WTC11 (cell line): ENCODE measurements around the gene DESI1.

Experiments
- TEAD4 ChIP-seq: sonication (generic); formaldehyde crosslinking; IDR thresholded peaks from 2 replicates; pipeline ENCODE4 v1.8.0; 2022; ENCODE audit warnings: mild to moderate bottlenecking, missing genetic modification reagents
- TF ChIP-seq, protein P1 (sequence below): fragments of 200-600 bp; IDR thresholded peaks from 2 replicates; pipeline ENCODE4 v1.8.0; 2022; ENCODE audit warnings: antibody characterized with exemption
- TF ChIP-seq, protein P2 (sequence below): fragments of 250-450 bp; sonication (Bioruptor Pico); IDR thresholded peaks from 2 replicates; pipeline ENCODE4 v1.9.0; 2021; ENCODE audit warnings: moderate library complexity, mild to moderate bottlenecking, inconsistent platforms, borderline replicate concordance

DNA sequence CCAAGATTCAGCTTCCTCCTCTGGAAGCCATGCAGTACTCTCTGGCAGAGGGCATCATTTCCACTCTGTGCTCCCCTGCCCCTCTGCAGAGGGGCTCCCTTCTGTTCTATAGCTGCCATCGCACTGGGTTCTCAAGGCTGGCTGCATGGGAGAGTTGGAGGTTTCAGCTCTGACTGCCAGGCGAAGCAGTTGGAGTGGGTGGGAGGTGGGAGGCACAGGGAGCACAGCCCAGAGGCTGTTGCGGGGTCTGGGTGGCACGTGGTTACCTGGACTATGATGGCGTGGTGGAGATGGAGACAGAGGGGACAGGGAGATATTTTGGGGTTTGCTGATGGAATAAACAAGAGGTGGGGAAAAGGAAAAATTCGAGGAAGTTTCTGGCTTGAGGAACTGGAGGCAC is 36.0 kb downstream of the DESI1 start:
- TF ChIP-seq, protein P1, sequence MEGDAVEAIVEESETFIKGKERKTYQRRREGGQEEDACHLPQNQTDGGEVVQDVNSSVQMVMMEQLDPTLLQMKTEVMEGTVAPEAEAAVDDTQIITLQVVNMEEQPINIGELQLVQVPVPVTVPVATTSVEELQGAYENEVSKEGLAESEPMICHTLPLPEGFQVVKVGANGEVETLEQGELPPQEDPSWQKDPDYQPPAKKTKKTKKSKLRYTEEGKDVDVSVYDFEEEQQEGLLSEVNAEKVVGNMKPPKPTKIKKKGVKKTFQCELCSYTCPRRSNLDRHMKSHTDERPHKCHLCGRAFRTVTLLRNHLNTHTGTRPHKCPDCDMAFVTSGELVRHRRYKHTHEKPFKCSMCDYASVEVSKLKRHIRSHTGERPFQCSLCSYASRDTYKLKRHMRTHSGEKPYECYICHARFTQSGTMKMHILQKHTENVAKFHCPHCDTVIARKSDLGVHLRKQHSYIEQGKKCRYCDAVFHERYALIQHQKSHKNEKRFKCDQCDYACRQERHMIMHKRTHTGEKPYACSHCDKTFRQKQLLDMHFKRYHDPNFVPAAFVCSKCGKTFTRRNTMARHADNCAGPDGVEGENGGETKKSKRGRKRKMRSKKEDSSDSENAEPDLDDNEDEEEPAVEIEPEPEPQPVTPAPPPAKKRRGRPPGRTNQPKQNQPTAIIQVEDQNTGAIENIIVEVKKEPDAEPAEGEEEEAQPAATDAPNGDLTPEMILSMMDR, result no peak
- TF ChIP-seq, protein P2, sequence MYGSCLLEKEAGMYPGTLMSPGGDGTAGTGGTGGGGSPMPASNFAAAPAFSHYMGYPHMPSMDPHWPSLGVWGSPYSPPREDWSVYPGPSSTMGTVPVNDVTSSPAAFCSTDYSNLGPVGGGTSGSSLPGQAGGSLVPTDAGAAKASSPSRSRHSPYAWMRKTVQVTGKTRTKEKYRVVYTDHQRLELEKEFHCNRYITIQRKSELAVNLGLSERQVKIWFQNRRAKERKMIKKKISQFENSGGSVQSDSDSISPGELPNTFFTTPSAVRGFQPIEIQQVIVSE (CRISPR knock-in tag), result no peak
- TF ChIP-seq TEAD4, result no peak
